ENCODE results near the gene SLC11A2. TPM values are rescaled to one million over a fixed set of nuclear protein-coding genes. Genes with fewer than 3 reads are reported as not detected.

Gene SLC11A2
- total and polyA plus RNA-seq, 2 of the 13 experiments (the other 11 are each of a cell fraction or from before 2014, with no cell fraction given), result 71.7 to 77.0 TPM

DNA sequence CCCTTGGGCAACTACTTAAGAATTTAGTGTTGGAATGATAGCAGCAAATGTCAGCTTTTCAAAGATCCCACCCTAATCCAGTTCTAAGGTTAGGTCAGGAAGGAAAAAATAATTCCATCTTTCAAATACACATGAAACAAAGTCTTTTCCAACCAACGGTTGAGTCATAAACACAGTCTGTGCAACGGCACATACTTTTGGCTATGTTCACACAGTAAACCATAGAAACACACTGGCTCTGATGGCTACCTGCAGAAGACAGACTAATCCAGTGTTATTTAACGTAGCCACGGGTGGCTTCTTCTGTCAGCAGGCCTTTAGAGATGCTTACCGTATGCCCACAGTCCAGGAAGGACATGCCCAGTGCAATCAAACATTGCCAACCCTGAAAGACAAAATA is 38.1 kb downstream of the SLC11A2 start:
- in situ Hi-C loops (cut with HindIII; ENCODE audit: extremely low pct_ligation_motif_present, low pct_unique_long_range_greater_than_20kb), result loop anchor here (5.0 kb wide), 1 partner anchor 161 kb away; no protein-coding TSS in a partner anchor
- DNase-seq (ENCODE audit: low spot score), result no peak

DNA sequence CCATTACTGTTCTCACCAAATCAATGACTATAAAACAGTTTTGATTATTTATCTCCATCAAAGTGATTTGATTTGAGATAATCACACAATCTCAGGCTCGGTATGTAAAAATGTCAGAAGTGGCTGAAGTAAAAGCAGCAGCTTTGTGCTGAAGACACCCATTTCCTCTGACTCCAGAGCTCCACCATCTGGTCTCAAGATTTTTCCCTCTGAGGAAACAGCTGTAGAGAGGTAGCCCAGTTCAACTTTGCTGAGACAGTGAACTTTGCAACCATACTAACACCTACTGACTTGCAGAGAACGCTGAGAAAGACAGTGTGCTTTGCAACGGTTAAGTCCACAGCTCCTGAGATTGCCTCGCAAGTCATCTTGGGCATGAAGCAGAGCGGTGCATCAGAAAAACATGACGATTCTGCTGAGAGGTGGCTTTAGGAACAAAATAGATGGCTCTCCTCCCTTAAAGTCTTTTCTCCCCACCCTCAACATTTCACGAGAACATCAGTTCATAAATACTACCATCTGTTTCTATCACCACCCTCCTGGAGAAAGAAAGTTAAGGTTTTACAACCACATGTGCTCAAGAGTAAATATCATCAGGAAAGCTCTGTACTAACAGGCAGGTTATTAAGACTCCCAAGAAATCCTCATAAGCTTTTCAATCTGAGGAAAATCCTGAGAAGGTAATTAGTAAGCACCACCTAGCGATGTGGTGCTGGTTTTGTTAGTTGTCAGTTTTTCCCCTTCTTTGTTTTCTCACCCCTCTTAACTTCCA is 39.0 kb downstream of the SLC11A2 start:
- intact Hi-C loops (cut with micrococcal nuclease; ENCODE audit: unreplicated experiment) (loop anchor here (1.0 kb wide), 2 partner anchors 162 to 222 kb away; no protein-coding TSS in a partner anchor), in situ Hi-C loops (cut with HindIII; ENCODE audit: extremely low pct_ligation_motif_present, low pct_unique_long_range_greater_than_20kb) (loop anchor here (5.0 kb wide), 1 partner anchor 160 kb away; no protein-coding TSS in a partner anchor)
- ChIA-PET POLR2A (interaction anchor here (0.9 to 3.5 kb wide), 9 partner anchors 14 to 223 kb away, joined by 3 to 23 read pairs (median 6); partner anchors contain the start of genes ATF1 and SLC11A2), CTCF (ENCODE audit: low intra/inter-chr PET ratio, low total read pairs) (interaction anchor here (1.7 kb wide), 1 partner anchor 161 kb away, joined by 17 read pairs; no protein-coding TSS in a partner anchor)
- H3K27me3 ChIP-seq (ENCODE audit: control insufficient read depth in 1 of 2, insufficient read depth in 2 of 2, low read length in 2 of 2), result no peaks in the 10 kb centered on the region
- peak; percentile 46 for DNase-seq (ENCODE audit: low spot score)
- no peak overlapping the region for H3K9ac ChIP-seq (ENCODE audit: insufficient read depth, low read depth, low read length)
- H2AFZ ChIP-seq (ENCODE audit: low read length), result no peak overlapping the region
- no peak overlapping the region for H3K4me2 ChIP-seq (ENCODE audit: low read depth, low read length)
- FAIRE-seq, result peak; percentile 94
- WGBS (ENCODE audit: low lambda C conversion rate), result 50% methylated on average over 8 of the region's 8 CpGs
- BruUV-seq (replicated peaks), result TSS peak; percentile 20
- ATAC-seq, result peak; percentile 91
- H3K4me1 ChIP-seq (ENCODE audit: insufficient read depth, low read length), result peaks cover 23% of the 10 kb centered on the region
- no peaks in the 10 kb centered on the region for H3K9me3 ChIP-seq (ENCODE audit: low read length)
- H3K4me3 ChIP-seq (replicated peaks in 1 of 3; ENCODE audit: insufficient read depth in 1 of 3, low read depth in 2 of 3, low read length in 3 of 3), result no peak overlapping the region
- no peaks in the 10 kb centered on the region for H3K79me2 ChIP-seq (ENCODE audit: insufficient read depth, low read length)
- H3K36me3 ChIP-seq (replicated peaks in 1 of 2; ENCODE audit: control insufficient read depth in 1 of 2, insufficient read depth in 2 of 2, low read length in 2 of 2), result peaks cover 16 to 31% of the 10 kb centered on the region in 2 experiments
- no peaks in the 10 kb centered on the region for H4K20me1 ChIP-seq (ENCODE audit: insufficient read depth, low read length)
- H3K27ac ChIP-seq (ENCODE audit: extremely low read length, insufficient read depth, low read length), result no peak overlapping the region
- TF ChIP-seq HNF4A (CRISPR knock-in tag; IDR thresholded peaks at IDR 0.05) (peak; percentile 81), FOXA3 (CRISPR knock-in tag; IDR thresholded peaks at IDR 0.05) (peak; percentile 36; the same call in 1 of the 2 replicates), RAD21 (CRISPR knock-in tag; IDR thresholded peaks at IDR 0.05) (peak; percentile 71), MZF1 (CRISPR knock-in tag; IDR thresholded peaks at IDR 0.05; ENCODE audit: borderline replicate concordance) (no peak), ZNF879 (CRISPR knock-in tag; IDR thresholded peaks at IDR 0.05) (no peak), KMT2A (CRISPR knock-in tag; IDR thresholded peaks at IDR 0.05) (peak; percentile 61; the same call in 1 of the 2 replicates), NKX3-1 (CRISPR knock-in tag; IDR thresholded peaks at IDR 0.05) (no peak), ZNF891 (CRISPR knock-in tag; IDR thresholded peaks at IDR 0.05) (no peak)
- TF ChIP-seq, protein P1, sequence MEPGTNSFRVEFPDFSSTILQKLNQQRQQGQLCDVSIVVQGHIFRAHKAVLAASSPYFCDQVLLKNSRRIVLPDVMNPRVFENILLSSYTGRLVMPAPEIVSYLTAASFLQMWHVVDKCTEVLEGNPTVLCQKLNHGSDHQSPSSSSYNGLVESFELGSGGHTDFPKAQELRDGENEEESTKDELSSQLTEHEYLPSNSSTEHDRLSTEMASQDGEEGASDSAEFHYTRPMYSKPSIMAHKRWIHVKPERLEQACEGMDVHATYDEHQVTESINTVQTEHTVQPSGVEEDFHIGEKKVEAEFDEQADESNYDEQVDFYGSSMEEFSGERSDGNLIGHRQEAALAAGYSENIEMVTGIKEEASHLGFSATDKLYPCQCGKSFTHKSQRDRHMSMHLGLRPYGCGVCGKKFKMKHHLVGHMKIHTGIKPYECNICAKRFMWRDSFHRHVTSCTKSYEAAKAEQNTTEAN (CRISPR knock-in tag; conservative IDR thresholded peaks at IDR 0.05), result no peak
- TF ChIP-seq, protein P2, sequence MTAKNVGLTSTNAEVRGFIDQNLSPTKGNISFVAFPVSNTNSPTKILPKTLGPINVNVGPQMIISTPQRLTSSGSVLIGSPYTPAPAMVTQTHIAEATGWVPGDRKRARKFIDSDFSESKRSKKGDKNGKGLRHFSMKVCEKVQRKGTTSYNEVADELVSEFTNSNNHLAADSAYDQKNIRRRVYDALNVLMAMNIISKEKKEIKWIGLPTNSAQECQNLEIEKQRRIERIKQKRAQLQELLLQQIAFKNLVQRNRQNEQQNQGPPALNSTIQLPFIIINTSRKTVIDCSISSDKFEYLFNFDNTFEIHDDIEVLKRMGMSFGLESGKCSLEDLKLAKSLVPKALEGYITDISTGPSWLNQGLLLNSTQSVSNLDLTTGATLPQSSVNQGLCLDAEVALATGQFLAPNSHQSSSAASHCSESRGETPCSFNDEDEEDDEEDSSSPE (CRISPR knock-in tag; IDR thresholded peaks at IDR 0.05), result no peak

More for the DNA sequence above, 38.1 kb downstream of the SLC11A2 start:
- no peak overlapping the region for H3K4me3 ChIP-seq (replicated peaks in 1 of 3; ENCODE audit: insufficient read depth in 1 of 3, low read depth in 2 of 3, low read length in 3 of 3)
- no peak overlapping the region for H3K27ac ChIP-seq (ENCODE audit: extremely low read length, insufficient read depth, low read length)
- H3K4me2 ChIP-seq (ENCODE audit: low read depth, low read length), result no peak overlapping the region
- H3K4me1 ChIP-seq (ENCODE audit: insufficient read depth, low read length), result peaks cover 20% of the 10 kb centered on the region
- ATAC-seq (no peak), FAIRE-seq (no peak)
- no peak overlapping the region for H2AFZ ChIP-seq (ENCODE audit: low read length)
- H3K36me3 ChIP-seq (replicated peaks in 1 of 2; ENCODE audit: control insufficient read depth in 1 of 2, insufficient read depth in 2 of 2, low read length in 2 of 2), result peaks cover 19 to 37% of the 10 kb centered on the region in 2 experiments
- no peak overlapping the region for H3K9ac ChIP-seq (ENCODE audit: insufficient read depth, low read depth, low read length)
- 95% methylated on average over 5 of the region's 5 CpGs for WGBS (ENCODE audit: low lambda C conversion rate)
- TF ChIP-seq ZNF557 (CRISPR knock-in tag; IDR thresholded peaks at IDR 0.05) (no peak), ZNF879 (CRISPR knock-in tag; IDR thresholded peaks at IDR 0.05) (no peak), ZNF546 (CRISPR knock-in tag; conservative IDR thresholded peaks at IDR 0.05) (no peak), LCORL (IDR thresholded peaks at IDR 0.05) (no peak), LCORL (CRISPR knock-in tag; IDR thresholded peaks at IDR 0.05) (no peak)
- TF ChIP-seq, protein P3, sequence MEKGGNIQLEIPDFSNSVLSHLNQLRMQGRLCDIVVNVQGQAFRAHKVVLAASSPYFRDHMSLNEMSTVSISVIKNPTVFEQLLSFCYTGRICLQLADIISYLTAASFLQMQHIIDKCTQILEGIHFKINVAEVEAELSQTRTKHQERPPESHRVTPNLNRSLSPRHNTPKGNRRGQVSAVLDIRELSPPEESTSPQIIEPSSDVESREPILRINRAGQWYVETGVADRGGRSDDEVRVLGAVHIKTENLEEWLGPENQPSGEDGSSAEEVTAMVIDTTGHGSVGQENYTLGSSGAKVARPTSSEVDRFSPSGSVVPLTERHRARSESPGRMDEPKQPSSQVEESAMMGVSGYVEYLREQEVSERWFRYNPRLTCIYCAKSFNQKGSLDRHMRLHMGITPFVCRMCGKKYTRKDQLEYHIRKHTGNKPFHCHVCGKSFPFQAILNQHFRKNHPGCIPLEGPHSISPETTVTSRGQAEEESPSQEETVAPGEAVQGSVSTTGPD (CRISPR knock-in tag; IDR thresholded peaks at IDR 0.05), result no peak
- H3K27me3 ChIP-seq (ENCODE audit: control insufficient read depth in 1 of 2, insufficient read depth in 2 of 2, low read length in 2 of 2), result no peaks in the 10 kb centered on the region
- no TSS peak for BruUV-seq (replicated peaks)
- no peaks in the 10 kb centered on the region for H4K20me1 ChIP-seq (ENCODE audit: insufficient read depth, low read length)
- ChIA-PET POLR2A (interaction anchor here (1.5 to 3.5 kb wide), 8 partner anchors 38 to 224 kb away, joined by 3 to 23 read pairs (median 5); partner anchors contain the start of genes ATF1 and SLC11A2), CTCF (ENCODE audit: low intra/inter-chr PET ratio, low total read pairs) (interaction anchor here (1.7 kb wide), 1 partner anchor 162 kb away, joined by 17 read pairs; no protein-coding TSS in a partner anchor)
- H3K9me3 ChIP-seq (ENCODE audit: low read length), result no peaks in the 10 kb centered on the region
- no peaks in the 10 kb centered on the region for H3K79me2 ChIP-seq (ENCODE audit: insufficient read depth, low read length)
- intact Hi-C loops (cut with micrococcal nuclease; ENCODE audit: unreplicated experiment), result no loop called here

All from HepG2 (cell line).